ENCODE data around the gene CD24. TPM values are rescaled to one million over a fixed set of nuclear protein-coding genes. Genes with fewer than 3 reads are reported as not detected.
"Not testable (repeated sequence)": the region's sequence is repeated elsewhere in the genome, so short reads cannot be mapped to it uniquely, and the experiment has no call there.

Gene CD24, protein sequence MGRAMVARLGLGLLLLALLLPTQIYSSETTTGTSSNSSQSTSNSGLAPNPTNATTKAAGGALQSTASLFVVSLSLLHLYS
- total RNA-seq (not detected), polyA plus RNA-seq (under 1 TPM in 1 of 2 donors, not detected in 1; 0.99 TPM)

DNA sequence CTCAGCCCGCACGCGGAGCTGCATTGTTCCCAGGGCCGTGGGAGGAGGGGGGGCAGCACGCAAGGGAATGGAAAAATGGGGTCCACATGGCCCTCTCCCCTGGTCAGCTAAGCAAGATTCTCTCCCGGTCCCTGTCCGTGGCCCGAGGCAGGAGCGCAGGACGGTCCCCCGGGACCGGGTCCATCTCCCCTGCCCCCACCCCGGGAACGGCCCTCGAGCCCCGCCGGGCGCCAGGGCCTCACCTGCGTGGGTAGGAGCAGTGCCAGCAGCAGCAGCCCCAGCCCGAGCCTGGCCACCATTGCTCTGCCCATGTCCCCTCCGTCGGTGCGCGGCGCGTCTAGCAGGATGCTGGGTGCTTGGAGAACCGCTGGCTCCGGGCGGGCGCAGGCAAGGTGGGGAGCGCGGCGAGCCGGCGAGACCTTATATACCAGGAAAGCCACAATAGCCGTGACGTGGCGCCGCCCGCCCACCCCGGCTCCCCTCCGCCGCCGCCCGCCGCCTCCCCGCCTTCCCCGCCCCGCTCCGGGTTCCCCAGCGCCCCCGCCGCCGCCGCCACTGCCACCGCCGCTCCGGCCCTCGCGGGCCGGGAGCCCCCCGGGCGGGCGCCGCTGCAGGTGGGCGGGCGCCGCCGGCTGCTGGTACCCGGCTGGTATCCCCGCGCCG is at the start of gene CD24:
TSS of gene CD24 (minus strand) at position 394 of the 663 bp plus-strand sequence. CDS start at position 311, 83 bp downstream.
- Histone ChIP-seq H3K36me3 (ENCODE audit: insufficient read depth, low read length) (no peaks in the 10 kb centered on the region), H3K9me3 (ENCODE audit: control insufficient read depth in 1 of 2, low read length in 2 of 2) (no peaks in the 10 kb centered on the region), H3K4me1 (ENCODE audit: insufficient read depth, low read length) (peaks cover 23% of the 10 kb centered on the region), H3K4me3 (ENCODE audit: low read length in 2 of 2) (peak within 1 kb of the TSS in 1 of 2 donors; percentile 24), H3K27me3 (ENCODE audit: insufficient read depth, low read length) (peaks cover 3% of the 10 kb centered on the region), H3K27ac (ENCODE audit: low read depth, low read length) (no peak within 1 kb of the TSS)
- Mint-ChIP-seq H3K4me3 (peak within 1 kb of the TSS; percentile 55 to 81 (median 74)), H3K4me1 (peaks cover 2 to 20% (median 11%) of the 10 kb centered on the region in 4 donors), H3K27me3 (peaks cover 40 to 44% of the 10 kb centered on the region in 2 donors), H3K36me3 (no peaks in the 10 kb centered on the region), H3K9me3 (no peaks in the 10 kb centered on the region), H3K27ac (no peak within 1 kb of the TSS)
- ChIA-PET CTCF (ENCODE audit: partially characterized antibody) (interaction anchor here (1.1 kb wide), 1 partner anchor 23 kb away, joined by 3 read pairs; no protein-coding TSS in a partner anchor), POLR2A (ENCODE audit: partially characterized antibody) (no interaction called here)
- DNase-seq: no peak
- intact Hi-C loops (cut with micrococcal nuclease): no loop called here

DNA sequence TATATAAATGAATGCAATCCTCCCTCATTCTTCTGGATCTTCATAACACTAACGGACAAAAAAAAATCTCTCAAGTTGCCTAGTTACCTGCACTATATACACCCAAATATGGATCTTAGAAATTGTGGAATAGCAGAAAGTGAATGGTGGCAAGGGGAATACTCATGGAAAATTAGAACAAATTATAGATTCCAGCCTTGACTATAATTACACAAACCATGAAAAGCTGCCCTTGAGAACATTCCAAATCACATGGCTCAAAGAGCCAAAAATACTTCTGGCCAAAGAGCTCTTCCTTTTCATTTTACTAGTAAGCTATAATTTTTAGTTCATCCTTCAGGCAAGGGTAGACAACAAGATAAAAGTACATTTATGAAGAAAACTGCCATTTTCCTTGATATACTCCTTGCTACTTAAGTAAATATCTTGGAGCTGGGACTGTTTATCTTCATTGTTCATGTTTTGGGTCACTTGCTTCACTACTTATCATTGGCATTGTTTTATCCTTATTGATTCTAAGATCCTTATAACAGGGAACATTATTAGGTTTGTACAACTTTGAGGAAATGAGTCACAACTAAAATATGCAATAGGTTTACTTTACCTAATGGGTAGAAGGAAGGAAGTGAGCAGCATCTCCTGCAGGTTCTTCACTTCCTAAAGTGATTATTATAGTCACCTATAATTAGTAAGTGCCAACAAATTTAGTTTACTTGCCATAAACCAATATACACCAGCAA is 47.1 kb upstream of the CD24 start:
- H3K27me3 ChIP-seq (ENCODE audit: insufficient read depth, low read length): no peaks in the 10 kb centered on the region
- Mint-ChIP-seq H3K27ac (no peak overlapping the region), H3K27me3 (peaks cover 0 to 4% of the 10 kb centered on the region in 2 donors), H3K36me3 (no peaks in the 10 kb centered on the region), H3K4me1 (no peaks in the 10 kb centered on the region), H3K4me3 (no peak overlapping the region), H3K9me3 (peaks cover 0 to 1% (median 0%) of the 10 kb centered on the region in 8 donors)
- no peak for DNase-seq
- H3K27ac ChIP-seq (ENCODE audit: low read depth, low read length): no peak overlapping the region
- intact Hi-C loops (cut with micrococcal nuclease): no loop called here
- no peaks in the 10 kb centered on the region for H3K4me1 ChIP-seq (ENCODE audit: insufficient read depth, low read length)
- no peaks in the 10 kb centered on the region for H3K9me3 ChIP-seq (ENCODE audit: control insufficient read depth in 1 of 2, low read length in 2 of 2)
- no peaks in the 10 kb centered on the region for H3K36me3 ChIP-seq (ENCODE audit: insufficient read depth, low read length)
- H3K4me3 ChIP-seq (ENCODE audit: low read length in 2 of 2): no peak overlapping the region
- ChIA-PET CTCF (ENCODE audit: partially characterized antibody) (interaction anchor here (2.2 kb wide), 1 partner anchor 92 kb away, joined by 8 read pairs; no protein-coding TSS in a partner anchor), POLR2A (ENCODE audit: partially characterized antibody) (no interaction called here)

DNA sequence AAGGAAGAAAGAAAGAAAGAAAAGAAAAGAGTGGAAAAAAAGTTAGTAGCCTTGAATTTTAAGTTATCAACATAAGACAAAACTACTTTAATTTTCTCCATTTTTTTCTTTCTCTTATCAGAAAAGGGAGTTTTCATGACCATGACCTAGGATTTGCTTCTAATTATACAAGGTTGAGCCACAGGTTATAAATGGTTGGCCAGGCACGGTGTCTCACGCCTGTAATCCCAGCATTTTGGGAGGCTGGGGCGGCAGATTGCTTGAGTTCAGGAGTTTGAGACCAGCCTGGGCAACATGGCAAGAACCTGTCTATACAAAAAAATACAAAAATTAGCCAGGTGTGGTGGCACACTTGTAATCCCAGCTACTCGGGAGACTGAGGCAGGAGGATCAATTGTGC is 45.7 kb upstream of the CD24 start:
- Mint-ChIP-seq H3K27me3 (peaks cover 4 to 7% of the 10 kb centered on the region in 2 donors), H3K4me1 (no peaks in the 10 kb centered on the region), H3K9me3 (peaks cover 0 to 1% (median 0%) of the 10 kb centered on the region in 8 donors), H3K36me3 (no peaks in the 10 kb centered on the region), H3K27ac (no peak overlapping the region), H3K4me3 (no peak overlapping the region)
- Histone ChIP-seq H3K4me1 (ENCODE audit: insufficient read depth, low read length) (no peaks in the 10 kb centered on the region), H3K9me3 (ENCODE audit: control insufficient read depth in 1 of 2, low read length in 2 of 2) (no peaks in the 10 kb centered on the region), H3K27me3 (ENCODE audit: insufficient read depth, low read length) (no peaks in the 10 kb centered on the region), H3K27ac (ENCODE audit: low read depth, low read length) (no peak overlapping the region), H3K4me3 (ENCODE audit: low read length in 2 of 2) (no peak overlapping the region), H3K36me3 (ENCODE audit: insufficient read depth, low read length) (no peaks in the 10 kb centered on the region)
- CTCF ChIA-PET (ENCODE audit: partially characterized antibody): no interaction called here
- intact Hi-C loops (cut with micrococcal nuclease): no loop called here
- POLR2A ChIA-PET (ENCODE audit: partially characterized antibody): no interaction called here
- DNase-seq: no peak

DNA sequence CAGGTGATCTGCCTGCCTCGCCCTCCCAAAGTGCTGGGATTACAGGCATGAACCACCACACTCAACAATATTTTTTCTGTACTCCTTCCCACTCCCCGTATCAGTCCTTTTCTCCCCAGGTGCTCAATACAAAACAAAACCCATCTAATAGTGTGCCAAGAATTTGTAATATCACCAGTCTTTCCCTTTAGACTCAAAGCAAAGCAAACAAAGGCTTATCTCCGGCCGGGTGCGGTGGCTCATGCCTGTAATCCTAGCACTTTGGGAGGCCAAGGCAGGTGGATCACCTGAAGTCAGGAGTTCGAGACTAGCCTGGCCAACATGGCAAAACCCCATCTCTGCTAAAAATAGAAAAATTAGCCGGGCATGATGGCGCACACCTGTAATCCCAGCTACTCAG is 45.1 kb upstream of the CD24 start:
- intact Hi-C loops (cut with micrococcal nuclease); H3K36me3 ChIP-seq (ENCODE audit: insufficient read depth, low read length); H3K4me1 Mint-ChIP-seq; H3K27ac Mint-ChIP-seq; H3K4me3 Mint-ChIP-seq; H3K9me3 Mint-ChIP-seq; DNase-seq; POLR2A ChIA-PET (ENCODE audit: partially characterized antibody); H3K4me3 ChIP-seq (ENCODE audit: low read length in 2 of 2); H3K27ac ChIP-seq (ENCODE audit: low read depth, low read length); CTCF ChIA-PET (ENCODE audit: partially characterized antibody); H3K9me3 ChIP-seq (ENCODE audit: control insufficient read depth in 1 of 2, low read length in 2 of 2); H3K27me3 Mint-ChIP-seq; H3K27me3 ChIP-seq (ENCODE audit: insufficient read depth, low read length); H3K4me1 ChIP-seq (ENCODE audit: insufficient read depth, low read length); H3K36me3 Mint-ChIP-seq: not testable (repeated sequence)

DNA sequence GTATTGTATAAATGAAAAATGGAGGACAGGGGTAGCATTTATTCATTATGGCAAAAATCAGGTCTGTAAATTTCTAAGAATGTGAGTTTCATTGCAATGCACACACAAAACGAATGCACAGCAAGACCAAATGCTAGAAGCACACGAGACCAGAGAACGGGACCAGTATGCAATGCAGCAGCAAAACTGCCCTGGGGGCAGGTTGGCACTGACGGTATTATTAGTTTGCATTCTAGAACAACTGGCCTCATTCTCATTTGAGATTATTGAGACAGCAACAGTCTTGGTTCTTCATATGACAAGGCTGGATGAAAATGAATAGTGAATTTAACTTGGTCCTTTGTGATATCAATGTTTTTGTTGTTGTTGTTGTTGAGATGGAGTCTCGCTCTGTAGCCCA is 44.5 kb upstream of the CD24 start:
- POLR2A ChIA-PET (ENCODE audit: partially characterized antibody): no interaction called here

DNA sequence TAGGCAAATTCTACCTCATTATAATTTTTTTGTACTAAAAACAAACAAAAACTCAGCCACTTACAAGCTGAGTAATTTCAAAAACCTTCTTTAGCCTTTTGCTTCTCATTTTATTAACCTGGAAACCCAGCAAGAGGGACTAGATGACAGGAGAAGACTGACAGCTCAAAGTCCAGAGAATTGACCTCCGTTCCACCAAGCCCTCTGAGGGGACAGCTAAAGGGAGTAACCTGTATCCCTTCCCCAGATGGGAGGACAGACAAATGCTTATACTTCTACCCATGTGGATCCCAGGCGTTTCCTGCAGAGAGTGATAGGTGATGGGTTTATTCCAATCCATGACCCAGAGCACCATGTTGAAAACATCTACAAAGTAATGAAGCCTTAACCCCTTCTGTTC is 35.0 kb upstream of the CD24 start:
- CTCF ChIA-PET (ENCODE audit: partially characterized antibody): no interaction called here

More for the DNA sequence above, 44.5 kb upstream of the CD24 start:
- H3K4me1 ChIP-seq (ENCODE audit: insufficient read depth, low read length): no peaks in the 10 kb centered on the region
- H3K4me1 Mint-ChIP-seq: no peaks in the 10 kb centered on the region
- no peak overlapping the region for H3K27ac Mint-ChIP-seq
- H3K27me3 Mint-ChIP-seq: peaks cover 4 to 9% of the 10 kb centered on the region in 2 donors
- no peaks in the 10 kb centered on the region for H3K9me3 Mint-ChIP-seq
- H3K9me3 ChIP-seq (ENCODE audit: control insufficient read depth in 1 of 2, low read length in 2 of 2): no peaks in the 10 kb centered on the region
- no peaks in the 10 kb centered on the region for H3K27me3 ChIP-seq (ENCODE audit: insufficient read depth, low read length)
- H3K4me3 Mint-ChIP-seq: no peak overlapping the region
- CTCF ChIA-PET (ENCODE audit: partially characterized antibody): no interaction called here
- no peak overlapping the region for H3K27ac ChIP-seq (ENCODE audit: low read depth, low read length)
- H3K36me3 Mint-ChIP-seq: no peaks in the 10 kb centered on the region
- intact Hi-C loops (cut with micrococcal nuclease): no loop called here
- no peak for DNase-seq
- H3K4me3 ChIP-seq (ENCODE audit: low read length in 2 of 2): no peak overlapping the region
- H3K36me3 ChIP-seq (ENCODE audit: insufficient read depth, low read length): no peaks in the 10 kb centered on the region

GRCh38 chr6:106997392-106998158 is 23.0 kb upstream of the CD24 start:
- ChIA-PET POLR2A (ENCODE audit: partially characterized antibody) (no interaction called here), CTCF (ENCODE audit: partially characterized antibody) (interaction anchor here (0.6 to 2.0 kb wide), 17 partner anchors 9 to 662 kb away, joined by 3 to 8 read pairs (median 5); partner anchors contain the start of gene CD24)
- peaks cover 0 to 6% (median 1%) of the 10 kb centered on the region in 4 donors for H3K4me1 Mint-ChIP-seq
- Histone ChIP-seq H3K4me3 (ENCODE audit: low read length in 2 of 2) (no peak overlapping the region), H3K36me3 (ENCODE audit: insufficient read depth, low read length) (no peaks in the 10 kb centered on the region), H3K4me1 (ENCODE audit: insufficient read depth, low read length) (no peaks in the 10 kb centered on the region), H3K9me3 (ENCODE audit: control insufficient read depth in 1 of 2, low read length in 2 of 2) (no peaks in the 10 kb centered on the region), H3K27me3 (ENCODE audit: insufficient read depth, low read length) (no peaks in the 10 kb centered on the region), H3K27ac (ENCODE audit: low read depth, low read length) (no peak overlapping the region)
- H3K4me3 Mint-ChIP-seq: no peak overlapping the region
- no peaks in the 10 kb centered on the region for H3K9me3 Mint-ChIP-seq
- H3K36me3 Mint-ChIP-seq: no peaks in the 10 kb centered on the region
- intact Hi-C loops (cut with micrococcal nuclease): loop anchor here (1.0 kb wide), 1 partner anchor 551 kb away; no protein-coding TSS in a partner anchor
- H3K27me3 Mint-ChIP-seq: peaks cover 2 to 3% of the 10 kb centered on the region in 2 donors
- peak overlapping the region in 1 of 7 donors; percentile 3 for H3K27ac Mint-ChIP-seq
- peak in 4 of 5 donors; percentile 29 to 43 (median 36) for DNase-seq

More for the DNA sequence above, 35.0 kb upstream of the CD24 start:
- Histone ChIP-seq H3K4me3 (ENCODE audit: low read length in 2 of 2) (no peak overlapping the region), H3K36me3 (ENCODE audit: insufficient read depth, low read length) (no peaks in the 10 kb centered on the region), H3K4me1 (ENCODE audit: insufficient read depth, low read length) (no peaks in the 10 kb centered on the region), H3K9me3 (ENCODE audit: control insufficient read depth in 1 of 2, low read length in 2 of 2) (no peaks in the 10 kb centered on the region), H3K27me3 (ENCODE audit: insufficient read depth, low read length) (no peaks in the 10 kb centered on the region), H3K27ac (ENCODE audit: low read depth, low read length) (no peak overlapping the region)
- Mint-ChIP-seq H3K27ac (no peak overlapping the region), H3K4me1 (no peaks in the 10 kb centered on the region), H3K36me3 (no peaks in the 10 kb centered on the region), H3K4me3 (no peak overlapping the region), H3K9me3 (no peaks in the 10 kb centered on the region), H3K27me3 (peaks cover 0 to 6% of the 10 kb centered on the region in 2 donors)
- POLR2A ChIA-PET (ENCODE audit: partially characterized antibody): no interaction called here
- intact Hi-C loops (cut with micrococcal nuclease): no loop called here
- no peak for DNase-seq

Data from CD4-positive, alpha-beta memory T cell (primary cell).